RWPE2 (cell line): ENCODE measurements around the gene AP3S2.
A peak's percentile ranks its signal among the peaks of the same experiment; 100 is the strongest.

ENCODE experiments used
- ATAC-seq: fragments of 200-7000 bp; cut with Tn5 transposase; 3 replicates; pipeline ENCODE4 v1.9.1; 2021; ENCODE audit warnings: low read depth
- DNase-seq: peaks from one replicate; pipeline ENCODE4 v3.0.0-alpha.2; 2020; ENCODE audit warnings: low spot score
- H3K27ac ChIP-seq: fragments of 450-650 bp; 2 replicates; pipeline ENCODE4 v1.5.1; 2017; ENCODE audit warnings: mild to moderate bottlenecking; ENCODE audit not compliant: poor library complexity, severe bottlenecking
- H3K27me3 ChIP-seq: fragments of 250-450 bp; sonication (Bioruptor Pico); 2 replicates; pipeline ENCODE4 v1.5.1; 2021; ENCODE audit warnings: mild to moderate bottlenecking, moderate library complexity; ENCODE audit not compliant: insufficient read depth, poor library complexity, severe bottlenecking
- H3K36me3 ChIP-seq: fragments of 250-450 bp; sonication (Bioruptor Pico); 2 replicates; pipeline ENCODE4 v1.5.1; 2020; ENCODE audit warnings: low read depth, mild to moderate bottlenecking, moderate library complexity
- H3K4me1 ChIP-seq: fragments of 250-450 bp; sonication (Bioruptor Pico); 2 replicates; pipeline ENCODE4 v1.5.1; 2021; ENCODE audit warnings: mild to moderate bottlenecking, moderate library complexity; ENCODE audit not compliant: insufficient read depth, poor library complexity, severe bottlenecking
- H3K4me3 ChIP-seq: fragments of 250-450 bp; sonication (Bioruptor Pico); 2 replicates; pipeline ENCODE4 v1.5.1; 2021; ENCODE audit warnings: mild to moderate bottlenecking, moderate library complexity; ENCODE audit not compliant: severe bottlenecking
- H3K9me3 ChIP-seq: fragments of 250-450 bp; sonication (Bioruptor Pico); 2 replicates; pipeline ENCODE4 v1.5.1; 2021; ENCODE audit warnings: mild to moderate bottlenecking, moderate library complexity; ENCODE audit not compliant: severe bottlenecking
- CTCF ChIP-seq: fragments of 450-650 bp; IDR thresholded peaks from one replicate; pipeline ENCODE4 v1.5.1; 2017; ENCODE audit warnings: mild to moderate bottlenecking, moderate library complexity; ENCODE audit not compliant: poor library complexity, severe bottlenecking

The AP3S2 gene

GRCh38 chr15:89878323-89878722, 15.5 kb downstream of the AP3S2 start:
- DNase-seq (no peak), ATAC-seq (no peak)
- TF ChIP-seq CTCF: no peak
- Histone ChIP-seq H3K4me3 (no peak overlapping the region), H3K27me3 (no peaks in the 10 kb centered on the region), H3K4me1 (no peaks in the 10 kb centered on the region), H3K36me3 (peaks cover 87% of the 10 kb centered on the region), H3K9me3 (no peaks in the 10 kb centered on the region), H3K27ac (no peak overlapping the region)

GRCh38 chr15:89877083-89877425, 16.7 kb downstream of the AP3S2 start:
- peaks cover 85% of the 10 kb centered on the region for H3K36me3 ChIP-seq
- TF ChIP-seq CTCF: no peak
- no peaks in the 10 kb centered on the region for H3K4me1 ChIP-seq

GRCh38 chr15:89876396-89877082, 17.3 kb downstream of the AP3S2 start:
- Histone ChIP-seq H3K4me1 (no peaks in the 10 kb centered on the region), H3K27me3 (no peaks in the 10 kb centered on the region), H3K9me3 (no peaks in the 10 kb centered on the region), H3K4me3 (no peak overlapping the region), H3K36me3 (peaks cover 88% of the 10 kb centered on the region), H3K27ac (no peak overlapping the region)
- no peak for TF ChIP-seq CTCF
- DNase-seq (no peak), ATAC-seq (no peak)

More at GRCh38 chr15:89877083-89877425, 16.7 kb downstream of the AP3S2 start:
- Histone ChIP-seq H3K9me3 (no peaks in the 10 kb centered on the region), H3K27ac (no peak overlapping the region), H3K27me3 (no peaks in the 10 kb centered on the region), H3K4me3 (no peak overlapping the region)
- ATAC-seq: no peak
- DNase-seq: no peak

GRCh38 chr15:89875741-89876140, 18.1 kb downstream of the AP3S2 start:
- no peak for DNase-seq
- Histone ChIP-seq H3K36me3 (peaks cover 88% of the 10 kb centered on the region), H3K4me1 (no peaks in the 10 kb centered on the region), H3K27ac (no peak overlapping the region), H3K4me3 (no peak overlapping the region), H3K27me3 (no peaks in the 10 kb centered on the region), H3K9me3 (no peaks in the 10 kb centered on the region)
- TF ChIP-seq CTCF: no peak
- ATAC-seq: no peak

GRCh38 chr15:89874926-89875564, 18.7 kb downstream of the AP3S2 start:
- H3K27ac ChIP-seq: no peak overlapping the region
- DNase-seq (peak; percentile 82), ATAC-seq (peak; percentile 98)
- H3K27me3 ChIP-seq: no peaks in the 10 kb centered on the region
- H3K36me3 ChIP-seq: peaks cover 91% of the 10 kb centered on the region
- H3K9me3 ChIP-seq: no peaks in the 10 kb centered on the region
- H3K4me3 ChIP-seq: no peak overlapping the region
- no peaks in the 10 kb centered on the region for H3K4me1 ChIP-seq
- peak; percentile 100 for TF ChIP-seq CTCF
